Activated CD4-positive, alpha-beta T cell treated with anti-CD3 and anti-CD28 coated beads, Interleukin-2, amount 50 U/mL, for 16 hours (primary cell): Measurements from ENCODE around the gene COG4.
A peak's percentile ranks its signal among the peaks of the same experiment; 100 is the strongest.
"Not testable (repeated sequence)": the region's sequence is repeated elsewhere in the genome, so short reads cannot be mapped to it uniquely, and the experiment has no call there.

ENCODE experiments used
- DNase-seq: peaks from one replicate; pipeline ENCODE4 v3.0.0-alpha.2; 2020

The COG4 gene

DNA sequence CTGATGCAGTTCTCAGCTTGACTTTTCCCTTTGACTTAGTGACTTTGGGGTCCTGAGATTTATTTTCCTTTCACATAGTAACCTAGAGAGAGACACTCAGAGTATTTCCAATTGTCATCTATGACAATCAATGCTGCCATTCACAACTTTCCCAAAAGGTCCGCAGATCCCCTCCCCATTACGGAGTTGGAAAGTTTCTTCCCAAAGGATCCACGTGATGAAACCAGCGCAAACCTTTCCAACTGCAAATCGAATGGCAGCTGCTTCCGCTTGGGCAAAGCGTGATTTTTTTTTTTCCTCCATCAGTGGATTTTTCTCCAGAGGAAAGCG, 69.5 kb downstream of the COG4 start:
- no peak for DNase-seq

DNA sequence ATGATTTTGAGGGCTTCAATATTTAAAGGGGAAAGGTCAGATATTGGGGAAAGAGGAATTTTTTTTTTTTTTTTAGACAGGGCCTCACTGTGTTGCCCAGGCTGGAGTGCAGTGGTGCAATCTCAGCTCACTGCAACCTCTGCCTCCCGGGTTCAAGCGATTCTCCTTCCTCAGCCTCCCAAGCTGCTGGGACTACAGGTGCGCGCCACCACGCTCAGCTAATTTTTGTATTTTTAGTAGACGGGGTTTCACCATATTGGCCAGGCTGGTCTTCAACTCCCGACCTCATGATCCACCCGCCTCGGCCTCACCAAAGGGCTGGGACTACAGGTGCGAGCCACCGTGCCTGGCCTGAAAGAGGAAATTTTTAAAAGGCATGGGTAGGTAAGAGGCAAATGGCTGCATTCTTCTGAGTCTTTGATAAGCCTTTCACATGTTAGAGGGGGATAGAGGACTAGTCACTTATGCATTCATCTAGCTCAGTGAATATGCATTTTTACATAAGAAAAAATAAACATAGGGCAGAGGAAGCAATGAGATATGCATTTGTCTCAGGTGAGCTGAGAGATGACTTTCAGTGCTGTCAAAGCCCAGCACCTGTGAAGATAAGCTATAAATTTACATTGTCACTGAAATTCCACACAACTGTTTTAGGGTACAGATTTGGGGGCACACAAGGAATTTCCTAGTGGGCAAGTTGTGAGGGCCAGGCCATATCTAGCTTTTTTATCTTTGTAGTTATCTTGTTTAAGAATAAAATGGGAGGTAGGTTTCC, 70.0 kb downstream of the COG4 start:
- DNase-seq: no peak

DNA sequence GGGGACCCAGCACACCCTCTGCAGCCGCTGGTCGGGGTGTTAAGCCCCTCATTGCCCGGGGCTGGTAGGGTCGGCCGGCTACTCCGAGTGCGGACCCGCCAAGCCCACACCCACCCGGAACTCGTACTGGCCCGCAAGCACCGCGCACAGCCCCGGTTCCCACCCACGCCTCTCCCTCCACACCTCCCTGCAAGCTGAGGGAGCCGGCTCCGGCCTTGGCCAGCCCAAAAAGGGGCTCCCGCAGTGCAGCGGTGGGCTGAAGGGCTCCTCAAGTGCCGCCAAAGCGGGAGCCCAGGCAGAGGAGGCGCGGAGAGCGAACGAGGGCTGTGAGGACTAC, 72.4 kb downstream of the COG4 start:
- not testable (repeated sequence) for DNase-seq

DNA sequence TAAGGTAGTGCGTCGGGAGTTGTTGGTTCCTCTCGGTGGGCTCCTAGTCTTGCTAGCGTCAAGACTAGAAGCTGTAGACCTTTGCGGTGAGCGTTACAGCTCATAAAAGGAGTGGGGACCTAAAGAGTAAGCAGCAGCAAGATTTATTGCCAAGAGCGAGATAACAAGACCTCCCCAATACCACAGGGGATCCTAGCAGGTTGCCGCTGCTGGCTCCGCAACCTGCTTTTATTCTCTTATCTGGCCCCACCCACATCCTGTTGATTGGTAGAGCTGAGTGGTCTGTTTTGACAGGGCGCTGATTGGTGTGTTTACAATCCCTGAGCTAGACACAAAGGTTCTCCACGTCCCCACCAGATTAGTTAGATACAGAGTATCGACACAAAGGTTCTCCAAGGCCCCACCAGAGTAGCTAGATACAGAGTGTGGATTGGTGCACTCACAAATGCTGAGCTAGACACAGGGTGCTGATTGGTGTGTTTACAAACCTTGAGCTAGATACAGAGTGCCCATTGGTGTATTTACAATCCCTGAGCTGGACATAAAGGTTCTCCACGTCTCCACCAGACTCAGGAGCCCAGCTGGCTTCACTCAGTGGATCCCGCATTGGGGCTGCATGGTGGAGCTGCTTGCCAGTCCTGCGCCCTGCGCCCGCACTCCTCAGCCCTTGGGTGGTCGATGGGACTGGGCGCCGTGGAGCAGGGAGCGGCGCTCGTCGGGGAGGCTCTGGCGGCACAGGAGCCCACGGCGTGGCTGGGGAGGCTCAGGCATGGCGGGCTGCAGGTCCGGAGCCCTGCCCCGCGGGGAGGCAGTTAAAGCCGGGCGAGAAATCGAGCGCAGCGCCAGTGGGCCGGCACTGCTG, 73.0 kb downstream of the COG4 start:
- not testable (repeated sequence) for DNase-seq

DNA sequence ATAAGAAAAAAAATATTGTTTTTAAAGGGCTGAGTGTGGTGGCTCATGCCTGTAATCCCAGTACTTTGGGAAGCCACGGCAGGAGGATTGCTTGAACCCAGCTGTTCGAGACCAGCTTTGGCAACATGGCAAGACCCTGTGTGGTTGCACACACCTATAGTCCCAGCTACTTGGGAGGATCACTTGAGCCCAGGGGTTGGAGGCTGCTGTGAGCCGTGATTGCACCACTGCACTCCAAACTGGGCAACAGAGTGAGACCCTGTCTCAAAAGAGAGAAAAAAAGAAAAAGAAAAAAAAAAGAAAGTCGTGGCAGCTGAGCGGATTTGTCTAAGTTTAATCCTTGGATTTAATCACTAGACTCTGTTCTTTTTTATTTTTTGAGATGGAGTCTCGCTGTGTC, 75.3 kb downstream of the COG4 start:
- no peak for DNase-seq

DNA sequence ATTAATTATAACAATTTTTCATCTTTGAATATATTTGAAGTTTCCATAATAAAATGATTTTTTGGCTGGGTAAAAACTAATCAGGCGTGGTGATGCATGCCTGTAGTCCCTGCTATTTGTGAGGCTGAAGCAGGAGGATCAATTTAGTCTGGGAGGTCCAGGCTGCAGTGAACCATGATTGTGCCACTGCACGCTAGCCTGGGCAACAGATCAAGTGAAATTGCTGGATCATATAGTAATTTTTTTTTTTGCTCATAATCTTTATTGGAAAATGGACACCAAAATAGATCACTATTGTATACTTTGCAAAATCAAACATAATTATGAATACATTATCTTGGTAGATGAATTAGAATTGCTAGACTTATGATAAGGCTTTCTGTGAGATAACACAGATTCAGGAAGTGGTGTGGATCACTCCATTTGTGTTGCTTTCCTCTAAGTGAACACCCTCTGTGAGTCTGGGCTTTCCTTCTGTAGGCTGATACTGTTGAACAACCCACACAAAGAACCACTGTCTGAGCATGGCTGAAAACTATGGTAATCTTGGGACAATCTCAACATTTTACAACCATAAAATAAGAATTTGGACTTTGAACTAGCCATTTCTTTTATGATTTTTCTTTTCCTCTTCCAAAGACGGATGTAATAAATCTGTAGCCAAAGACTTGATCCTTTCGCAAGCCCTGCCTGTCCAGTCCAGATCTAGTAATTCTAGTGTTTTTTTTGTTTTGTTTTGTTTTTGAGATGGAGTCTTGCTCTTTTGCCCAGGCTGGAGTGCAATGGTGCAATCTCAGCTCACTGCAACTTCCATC, 78.9 kb downstream of the COG4 start:
- DNase-seq: no peak

DNA sequence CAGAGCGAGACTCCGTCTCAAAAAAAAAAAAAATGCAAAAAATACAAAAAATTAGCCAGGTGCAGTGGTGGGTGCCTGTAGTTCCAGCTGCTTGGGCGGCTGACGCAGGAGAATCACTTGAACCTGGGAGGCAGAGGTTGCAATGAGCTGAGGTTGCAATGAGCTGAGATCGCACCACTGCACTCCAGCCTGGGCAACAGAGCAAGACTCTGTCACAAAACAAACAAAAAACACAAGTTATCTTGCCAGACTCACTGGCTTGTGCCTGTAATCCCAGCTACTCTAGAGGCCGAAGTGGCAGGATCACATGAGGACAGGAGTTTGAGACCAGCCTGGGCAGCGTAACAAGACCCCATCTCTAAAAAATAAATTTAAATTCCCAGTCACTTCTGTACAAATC, 81.0 kb downstream of the COG4 start:
- no peak for DNase-seq

DNA sequence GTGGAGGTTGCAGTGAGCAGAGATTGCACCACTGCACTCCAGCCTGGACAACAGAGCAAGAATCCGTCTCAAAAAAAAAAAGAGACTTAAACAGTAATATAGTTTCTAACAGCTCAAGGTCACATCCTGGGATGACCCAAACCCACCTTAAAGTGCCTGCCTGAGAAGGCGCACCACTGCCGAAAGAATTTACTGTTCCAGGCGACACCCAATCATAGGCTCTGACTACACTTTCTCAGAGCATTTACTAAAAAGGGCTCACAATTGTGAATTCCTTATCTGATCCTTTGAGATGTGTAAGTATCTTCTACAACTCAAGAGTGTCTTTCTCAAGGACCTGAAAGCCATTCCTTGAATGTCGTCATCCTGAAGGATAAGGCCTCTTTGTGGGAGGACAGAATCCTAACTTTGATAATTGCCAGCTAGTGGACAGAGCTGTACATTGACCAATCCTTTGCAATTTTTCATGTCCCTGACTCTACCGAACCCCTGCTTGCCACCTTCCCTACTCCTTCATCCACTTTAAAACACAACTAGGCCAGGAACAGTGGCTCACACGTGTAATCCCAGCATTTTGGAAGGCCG, 81.9 kb downstream of the COG4 start:
- DNase-seq: no peak

DNA sequence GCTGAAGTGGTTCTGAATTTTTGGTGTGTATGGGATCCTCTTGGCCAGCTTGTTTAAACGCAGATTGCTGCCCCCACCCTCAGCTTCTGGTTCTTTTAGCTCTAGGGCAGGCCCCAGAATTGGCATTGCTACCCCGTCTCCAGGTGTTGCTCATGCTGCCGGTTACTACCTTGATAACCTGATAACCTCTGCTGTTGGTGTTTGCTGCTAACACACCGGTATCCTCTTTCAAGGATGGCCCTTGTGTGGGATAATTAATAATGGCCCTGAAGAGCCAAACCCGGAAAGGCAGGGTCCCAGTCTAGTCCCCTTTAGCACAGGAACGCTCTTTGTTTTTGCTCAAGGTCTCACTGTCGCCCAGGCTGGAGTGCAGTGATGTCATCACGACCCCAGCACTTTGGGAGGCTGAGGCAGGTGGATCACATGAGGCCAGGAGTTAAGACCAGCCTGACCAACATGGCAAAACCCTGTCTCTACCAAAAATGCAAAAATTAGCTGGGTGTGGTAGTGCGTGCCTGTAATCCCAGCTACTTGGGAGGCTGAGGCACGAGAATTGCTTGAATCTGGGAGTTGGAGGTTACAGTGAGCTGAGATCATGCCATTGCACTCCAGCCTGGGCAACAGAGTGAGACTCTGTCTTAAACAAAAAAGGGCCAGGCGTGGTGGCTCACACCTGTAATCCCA, 83.2 kb downstream of the COG4 start:
- no peak for DNase-seq

DNA sequence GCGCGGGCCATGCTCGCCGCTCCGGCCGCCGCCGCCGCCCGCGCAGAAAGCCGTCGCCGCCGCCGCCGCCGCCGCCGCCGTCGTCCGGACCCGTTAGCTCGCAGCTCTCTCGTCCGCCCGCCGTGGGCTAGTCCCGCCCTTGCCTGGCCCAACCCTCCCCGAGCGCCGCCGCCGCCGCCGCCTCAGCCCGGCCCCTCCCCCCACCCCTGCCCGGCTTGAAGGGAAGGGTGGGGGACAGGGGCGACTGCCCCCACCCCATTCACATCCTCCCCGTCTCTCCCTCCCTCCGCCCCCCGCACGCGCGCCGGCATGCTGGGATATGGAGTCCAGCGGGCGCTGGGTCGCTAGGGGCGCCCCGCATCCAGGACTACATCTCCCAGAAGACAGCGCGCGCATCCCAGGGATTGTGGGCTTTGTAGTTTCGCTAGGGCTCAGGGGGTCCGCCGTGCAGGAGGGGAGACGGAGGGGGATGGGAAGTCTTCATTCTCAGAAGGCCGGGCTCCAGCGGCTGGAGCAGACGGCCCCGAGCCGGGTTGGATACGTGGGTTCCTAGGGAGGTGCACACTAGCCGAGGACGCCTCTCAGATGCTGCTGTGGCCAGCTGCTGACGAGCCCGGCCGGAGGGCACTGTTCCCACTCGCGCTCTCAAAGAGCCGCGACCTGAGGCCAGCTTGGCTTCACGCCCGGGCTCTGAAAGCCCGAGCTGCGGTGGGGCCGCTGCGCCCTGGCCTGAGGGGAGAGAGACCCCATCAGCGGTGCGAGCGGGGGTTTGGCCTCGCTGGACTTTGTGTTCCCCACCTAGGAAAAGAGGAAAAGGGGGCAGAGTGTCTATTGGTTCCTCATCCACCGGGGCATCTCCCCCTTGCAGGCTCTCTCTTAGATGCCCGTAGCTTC, 84.1 kb downstream of the COG4 start, which contains the start of gene ST3GAL2:
Gene ST3GAL2, minus strand, starts transcription at position 132 of the 894 bp plus-strand sequence. CDS start 40,570 bp downstream, outside the sequence.
- peak; percentile 95 for DNase-seq

DNA sequence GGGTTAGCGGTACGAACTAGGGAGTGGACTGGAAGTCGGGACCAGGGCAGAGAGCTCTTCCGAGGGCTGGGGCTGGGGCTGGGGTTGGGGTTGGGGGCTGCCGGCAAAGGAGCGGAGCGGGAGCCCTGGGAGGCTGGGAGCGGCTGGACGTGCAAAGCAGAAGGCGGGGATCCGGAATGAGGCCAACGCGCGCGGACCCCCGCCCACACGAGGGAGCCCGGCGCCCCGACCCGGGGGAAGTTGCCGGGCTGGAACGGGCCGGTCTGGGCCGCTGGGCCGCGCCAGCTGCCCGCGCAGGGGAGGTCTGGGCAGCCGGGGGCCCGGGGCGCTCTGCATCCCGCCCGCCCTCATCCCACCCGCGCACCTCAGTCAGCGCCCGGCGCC, 84.8 kb downstream of the COG4 start:
- no peak for DNase-seq

DNA sequence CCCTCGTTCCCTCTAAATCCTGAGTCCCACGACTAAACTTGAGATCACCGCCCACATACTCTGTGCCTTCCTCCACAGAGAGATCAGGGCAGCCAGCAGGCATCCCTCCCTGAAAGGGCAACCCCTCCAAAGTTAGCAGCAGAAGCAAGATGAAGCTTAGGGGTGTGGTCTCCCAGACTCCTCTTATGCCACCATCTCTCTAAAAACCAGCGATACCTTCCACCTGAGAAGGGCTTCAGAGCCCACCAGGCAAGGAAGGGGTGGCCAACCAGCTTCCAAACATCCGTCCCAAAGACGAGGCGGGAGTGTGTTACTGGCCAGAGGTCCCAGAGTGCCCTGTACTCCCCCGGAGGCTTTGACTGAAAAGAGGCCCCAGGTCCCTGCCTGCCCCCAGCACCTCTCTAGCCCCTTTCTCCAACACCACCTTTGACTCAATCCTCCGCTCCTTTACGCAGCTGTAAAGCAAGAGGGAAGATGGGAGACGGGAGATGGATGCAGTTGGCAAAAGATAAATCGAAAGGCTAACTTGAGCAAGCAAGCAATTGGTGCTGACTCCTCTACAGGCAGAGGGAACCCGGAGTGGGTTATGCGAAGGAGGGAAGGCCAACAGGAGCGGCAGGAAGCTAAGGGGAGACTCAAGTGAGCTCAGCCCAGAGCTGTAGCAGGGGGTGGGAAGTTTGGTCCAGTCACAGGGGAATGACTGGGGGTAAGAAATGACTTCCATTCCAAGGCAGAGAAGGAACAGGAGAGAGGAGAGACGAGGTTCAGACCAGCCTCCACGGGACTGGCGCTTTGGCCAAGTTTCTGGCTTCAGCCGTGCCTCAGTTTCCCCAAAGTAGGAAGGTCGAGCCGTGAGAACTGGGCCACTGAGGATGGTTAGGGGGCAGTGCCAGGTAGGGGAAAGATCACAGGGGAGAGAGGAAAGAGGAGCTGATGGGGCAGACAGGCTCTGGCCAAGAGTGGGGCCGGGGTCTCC, 85.5 kb downstream of the COG4 start:
- DNase-seq: peak; percentile 11

DNA sequence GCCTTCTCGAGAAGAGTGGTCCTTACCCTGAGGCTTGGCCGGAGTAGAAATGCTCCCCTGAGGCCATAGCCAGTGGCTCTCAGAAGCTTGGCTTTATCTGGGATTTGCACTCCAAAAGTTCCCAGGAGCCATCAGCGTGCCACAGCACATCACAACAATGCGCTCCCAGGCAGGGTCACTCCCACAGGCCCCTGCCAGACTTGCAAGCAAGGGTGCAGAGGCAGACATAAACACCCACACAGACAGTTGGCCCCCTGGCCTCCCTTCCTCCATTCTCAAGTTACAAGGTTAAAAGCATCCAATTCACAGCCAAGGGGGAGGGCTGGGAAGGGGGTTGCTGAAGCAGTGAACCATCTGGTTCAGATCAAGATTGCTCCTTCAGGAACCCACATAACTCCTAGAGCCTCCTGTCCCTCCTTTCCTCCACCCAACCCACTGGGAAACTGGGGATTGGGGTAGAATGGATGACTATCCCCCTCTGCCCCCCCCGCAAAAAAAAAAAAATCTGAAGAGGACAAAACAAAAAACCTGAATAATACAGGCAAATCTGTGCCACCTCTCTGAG, 86.3 kb downstream of the COG4 start:
- no peak for DNase-seq

DNA sequence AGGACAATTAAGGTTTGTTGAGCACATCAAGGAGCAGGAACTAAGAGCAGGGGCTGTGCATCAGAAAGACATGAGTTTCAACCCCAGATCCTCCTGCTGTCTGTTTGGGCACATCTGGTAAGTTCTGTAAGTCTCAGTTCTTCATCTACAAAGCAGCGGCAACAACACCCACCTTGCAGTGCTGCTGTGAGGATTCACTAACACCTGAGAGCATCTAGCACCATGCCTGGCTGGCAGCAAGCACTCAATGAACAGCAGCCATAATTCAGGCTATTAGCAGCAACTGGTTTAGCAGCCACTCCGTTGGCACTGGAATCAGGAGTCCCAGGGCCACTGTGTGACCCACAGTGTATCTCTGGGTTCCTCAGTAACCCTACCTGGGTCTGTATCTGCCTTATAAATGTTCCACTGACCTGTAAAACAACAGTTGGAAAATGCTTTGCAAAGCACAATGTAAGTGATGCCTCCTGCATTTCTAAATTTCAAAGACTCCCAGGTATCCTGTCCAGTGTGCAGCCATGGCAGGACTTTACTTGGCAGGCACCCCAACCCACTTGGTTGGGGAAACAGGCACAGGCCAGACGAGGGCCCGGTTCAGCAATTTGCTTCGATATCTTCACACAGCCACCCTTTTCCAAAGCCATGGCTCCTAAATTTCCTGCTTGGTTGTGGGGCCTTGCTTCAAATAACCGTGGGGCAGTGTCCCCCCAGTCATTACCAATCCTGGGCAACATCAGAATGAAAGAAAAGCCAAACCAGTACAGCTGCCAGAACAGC, 88.7 kb downstream of the COG4 start:
- no peak for DNase-seq

DNA sequence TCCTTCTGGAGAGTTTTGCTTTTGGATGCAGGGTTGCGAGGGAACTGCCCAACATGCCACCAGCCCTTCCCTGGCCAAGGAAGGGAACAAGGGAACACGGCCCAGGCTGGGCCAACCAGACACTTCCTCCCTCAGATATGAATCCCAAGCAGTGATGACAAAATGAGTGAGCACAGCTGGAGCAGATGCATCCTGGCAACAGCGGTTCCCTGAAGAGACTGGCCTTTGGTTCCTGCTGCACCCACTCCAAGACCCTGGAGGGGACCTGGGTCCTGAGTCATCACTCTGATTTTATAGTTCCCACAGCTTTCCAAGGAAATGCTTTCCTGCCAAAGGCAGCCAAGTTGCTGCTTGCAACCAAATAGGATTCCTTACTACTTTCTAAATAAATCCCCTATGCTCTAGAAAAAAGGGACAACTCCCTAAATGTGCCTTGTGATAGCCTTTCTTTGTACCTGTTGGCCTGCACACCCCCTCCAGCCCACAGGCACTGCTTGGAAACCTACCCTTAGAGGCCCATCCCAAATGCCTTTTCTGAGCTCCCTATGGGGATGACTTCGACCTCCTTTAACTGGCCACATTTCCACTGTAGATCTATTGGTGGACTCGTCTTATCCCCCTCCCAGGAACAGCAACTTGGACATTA, 89.8 kb downstream of the COG4 start:
- no peak for DNase-seq

DNA sequence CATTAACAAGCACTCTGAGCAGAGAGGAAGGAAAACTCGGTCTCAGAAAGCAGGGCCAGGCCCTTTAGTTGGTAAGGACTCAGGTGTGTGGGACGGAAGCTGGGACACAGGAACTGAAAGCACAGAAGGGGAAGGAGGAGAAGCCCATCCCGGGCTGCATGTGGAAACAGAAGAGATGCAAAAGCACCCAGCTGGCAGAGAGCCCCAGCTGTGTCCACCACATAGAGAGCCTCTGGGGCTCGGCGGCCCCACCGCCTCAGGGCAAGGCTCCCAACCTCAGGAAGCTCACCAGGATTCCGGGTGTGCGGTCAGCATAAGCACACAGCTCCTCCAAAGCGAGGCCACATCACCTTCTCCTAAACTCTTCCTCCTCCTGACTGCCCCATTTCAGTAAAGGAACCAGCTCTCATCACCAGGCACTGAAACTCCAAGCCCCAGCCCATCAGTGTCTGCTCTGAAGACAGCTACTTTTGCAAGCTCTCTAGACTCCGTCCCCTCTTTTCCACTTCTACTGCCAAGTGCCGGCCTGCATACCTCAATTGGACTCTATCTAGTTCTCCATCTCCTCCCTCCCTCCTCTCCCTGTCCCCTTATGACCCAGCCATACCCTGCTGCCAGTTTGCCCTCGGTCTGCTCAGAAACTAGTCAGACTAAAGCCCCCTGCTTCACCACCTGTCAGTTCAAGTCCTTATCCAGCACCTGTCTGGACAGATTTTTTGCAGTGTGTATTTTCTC, 90.5 kb downstream of the COG4 start:
- DNase-seq: no peak

DNA sequence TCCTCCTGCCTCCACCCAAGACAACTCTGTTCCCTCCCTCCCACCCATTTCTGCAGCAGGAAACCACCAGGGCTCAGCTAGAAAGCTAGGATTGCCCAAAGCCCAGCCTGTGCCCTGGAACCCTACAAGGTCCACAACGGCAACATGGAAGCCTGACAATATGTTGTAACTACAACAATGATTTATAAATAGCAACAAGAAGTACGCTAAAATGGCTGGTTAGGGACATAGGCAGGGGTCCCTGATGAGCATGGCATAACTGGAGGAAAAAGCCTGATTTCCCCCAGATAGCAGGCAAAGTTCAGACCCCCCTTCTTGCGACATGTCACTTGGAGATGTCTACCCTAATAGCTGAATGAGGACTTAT, 91.0 kb downstream of the COG4 start:
- no peak for DNase-seq
